HG03095 (cell line): Measurements from ENCODE around the gene MYF5.
A peak's percentile ranks its signal among the peaks of the same experiment; 100 is the strongest.

Experiments used
- ATAC-seq: cut with Tn5 transposase; IDR thresholded peaks from one replicate; pipeline ENCODE4 v1.9.1; 2021; ENCODE audit warnings: moderate library complexity; ENCODE audit not compliant: unreplicated experiment

Gene MYF5

GRCh38 chr12:80756875-80757274, 40.2 kb downstream of the MYF5 start:
- peak; percentile 62 for ATAC-seq

DNA sequence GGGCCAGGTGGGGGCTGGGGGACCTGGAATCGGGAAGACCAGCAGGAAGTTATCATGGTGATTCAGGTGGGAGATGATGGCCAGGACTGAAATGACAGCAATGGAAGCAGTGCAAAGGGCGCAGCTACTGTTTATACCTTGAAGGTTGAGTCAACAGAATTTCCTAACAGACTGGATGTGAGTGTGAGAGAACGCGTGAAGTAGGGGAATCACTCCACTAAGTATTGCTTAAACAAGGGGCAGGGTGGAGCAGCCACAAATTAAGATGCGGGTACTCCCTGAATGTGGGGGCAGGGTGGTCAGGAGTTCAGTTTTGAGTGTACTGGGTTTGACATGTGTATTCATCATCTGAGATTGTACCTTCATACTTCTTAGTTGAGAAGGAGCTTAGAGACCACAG, 45.1 kb downstream of the MYF5 start:
- no peak for ATAC-seq

- no peak for ATAC-seq
Observed at GRCh38 chr12:80763874-80764273, 47.2 kb downstream of the MYF5 start.

DNA sequence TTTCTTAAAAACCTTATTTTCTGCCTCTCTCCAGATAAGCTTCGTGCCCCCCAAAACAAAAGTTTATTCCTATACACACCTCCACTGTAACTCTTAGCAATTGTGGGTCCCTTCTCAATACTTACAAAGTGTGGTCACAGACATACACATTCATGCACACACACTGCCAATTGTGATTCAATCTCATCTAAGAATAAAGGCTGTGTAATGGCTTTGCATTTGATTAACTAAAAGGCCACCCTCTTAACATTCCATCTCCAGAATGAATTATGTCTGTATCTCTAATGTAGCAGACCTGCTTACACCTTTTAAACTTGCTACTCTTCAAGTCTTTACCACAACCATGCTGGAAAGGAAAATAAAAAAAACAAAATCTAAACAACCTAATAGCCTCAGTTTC, 49.5 kb downstream of the MYF5 start:
- ATAC-seq: no peak

GRCh38 chr12:80766897-80767296, 50.2 kb downstream of the MYF5 start:
- peak; percentile 77 for ATAC-seq
